MM.1S (cell line): Measurements from ENCODE around the gene MAMLD1.

Source experiments
- EZH2 ChIP-seq: fragments of 300-600 bp; sonication (generic); optimal IDR thresholded peaks from 2 replicates; pipeline ENCODE3; 2017; ENCODE audit warnings: low read depth, mild to moderate bottlenecking, antibody characterized with exemption, low read length, mixed read lengths
- TF ChIP-seq, protein P1 (sequence below): fragments of 300-600 bp; sonication (generic); IDR thresholded peaks from 2 replicates; pipeline ENCODE4 v1.5.1; 2016; ENCODE audit warnings: antibody characterized with exemption, low read length, mixed read lengths

DNA sequence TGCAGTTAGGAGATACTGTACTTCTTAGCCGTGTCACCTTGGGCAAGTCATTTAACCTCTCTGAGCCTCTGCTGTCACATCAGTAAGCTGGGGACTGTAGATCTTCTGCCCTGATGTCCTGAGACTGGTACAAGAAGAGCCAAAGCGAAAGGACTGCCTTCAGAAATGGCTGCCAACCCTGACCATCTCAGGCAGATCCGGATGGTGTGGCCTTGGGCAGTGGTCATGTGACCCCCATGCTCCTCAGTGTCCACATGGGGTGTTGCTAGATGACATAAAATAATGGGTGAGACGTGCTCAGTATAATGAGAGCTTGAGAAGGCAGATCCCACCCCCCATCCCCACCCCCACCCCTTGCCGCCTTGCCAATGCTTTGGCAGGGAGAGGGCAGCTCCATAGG, 144.9 kb downstream of the MAMLD1 start:
- TF ChIP-seq, protein P1, sequence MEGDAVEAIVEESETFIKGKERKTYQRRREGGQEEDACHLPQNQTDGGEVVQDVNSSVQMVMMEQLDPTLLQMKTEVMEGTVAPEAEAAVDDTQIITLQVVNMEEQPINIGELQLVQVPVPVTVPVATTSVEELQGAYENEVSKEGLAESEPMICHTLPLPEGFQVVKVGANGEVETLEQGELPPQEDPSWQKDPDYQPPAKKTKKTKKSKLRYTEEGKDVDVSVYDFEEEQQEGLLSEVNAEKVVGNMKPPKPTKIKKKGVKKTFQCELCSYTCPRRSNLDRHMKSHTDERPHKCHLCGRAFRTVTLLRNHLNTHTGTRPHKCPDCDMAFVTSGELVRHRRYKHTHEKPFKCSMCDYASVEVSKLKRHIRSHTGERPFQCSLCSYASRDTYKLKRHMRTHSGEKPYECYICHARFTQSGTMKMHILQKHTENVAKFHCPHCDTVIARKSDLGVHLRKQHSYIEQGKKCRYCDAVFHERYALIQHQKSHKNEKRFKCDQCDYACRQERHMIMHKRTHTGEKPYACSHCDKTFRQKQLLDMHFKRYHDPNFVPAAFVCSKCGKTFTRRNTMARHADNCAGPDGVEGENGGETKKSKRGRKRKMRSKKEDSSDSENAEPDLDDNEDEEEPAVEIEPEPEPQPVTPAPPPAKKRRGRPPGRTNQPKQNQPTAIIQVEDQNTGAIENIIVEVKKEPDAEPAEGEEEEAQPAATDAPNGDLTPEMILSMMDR: no peak
- TF ChIP-seq EZH2: no peak
